HepG2 (cell line): ENCODE data around the gene NPB. TPM values are rescaled to one million over a fixed set of nuclear protein-coding genes. Genes with fewer than 3 reads are reported as not detected.

Experiments used
- ARID3A ChIP-seq: IDR thresholded peaks from 2 replicates; pipeline ENCODE4 v1.6.1; 2012; ENCODE audit warnings: low read depth, low read length, improper control_type of control experiment
- BATF2 ChIP-seq: sonication (generic); formaldehyde crosslinking; IDR thresholded peaks from 2 replicates; pipeline ENCODE4 v1.8.0; 2022; ENCODE audit warnings: mild to moderate bottlenecking, missing genetic modification reagents, moderate library complexity
- BHLHE40 ChIP-seq: IDR thresholded peaks from 2 replicates; pipeline ENCODE4 v1.6.1; 2011; ENCODE audit warnings: low read length, improper control_type of control experiment
- ESRRA ChIP-seq: sonication (generic); formaldehyde crosslinking; IDR thresholded peaks from 2 replicates; pipeline ENCODE4 v1.5.1; 2020; ENCODE audit warnings: mild to moderate bottlenecking, low read depth, missing genetic modification reagents
- HMGA1 ChIP-seq: sonication (generic); formaldehyde crosslinking; conservative IDR thresholded peaks from 2 replicates; pipeline ENCODE4 v1.4.0; 2020; ENCODE audit warnings: missing genetic modification reagents
- HMGXB3 ChIP-seq: sonication (generic); formaldehyde crosslinking; IDR thresholded peaks from 2 replicates; pipeline ENCODE4 v1.4.0; 2020; ENCODE audit warnings: missing genetic modification reagents, borderline replicate concordance
- HNRNPK ChIP-seq: fragments of 200-400 bp; formaldehyde crosslinking; IDR thresholded peaks from 2 replicates; pipeline ENCODE4 v1.6.1; 2018; ENCODE audit warnings: low read length, low read depth, moderate library complexity, mild to moderate bottlenecking; ENCODE audit not compliant: poor library complexity, severe bottlenecking
- ZBTB3 ChIP-seq: sonication (generic); formaldehyde crosslinking; IDR thresholded peaks from 2 replicates; pipeline ENCODE4 v1.4.0; 2020; ENCODE audit warnings: low read depth, mild to moderate bottlenecking, moderate library complexity, missing genetic modification reagents, borderline replicate concordance
- ZNF343 ChIP-seq: sonication (generic); formaldehyde crosslinking; IDR thresholded peaks from 2 replicates; pipeline ENCODE4 v1.4.0; 2020; ENCODE audit warnings: mild to moderate bottlenecking, missing genetic modification reagents
- ZNF574 ChIP-seq: sonication (generic); formaldehyde crosslinking; IDR thresholded peaks from 2 replicates; pipeline ENCODE4 v1.4.0; 2020; ENCODE audit warnings: missing genetic modification reagents
- ZNF687 ChIP-seq: sonication (generic); formaldehyde crosslinking; IDR thresholded peaks from 2 replicates; pipeline ENCODE4 v1.5.1; 2020; ENCODE audit warnings: mild to moderate bottlenecking, missing genetic modification reagents, moderate library complexity
- ZNF773 ChIP-seq: sonication (generic); formaldehyde crosslinking; IDR thresholded peaks from 2 replicates; pipeline ENCODE4 v1.4.0; 2020; ENCODE audit warnings: missing genetic modification reagents, borderline replicate concordance
- polyA plus RNA-seq, 8 experiments: library from polyadenylated mRNA; depleted of rRNA in 3 of 8; stranded (reverse) in 7 of 8; unstranded in 1 of 8; fragments of >200 nt; fragmentation: Illumina TruSeq in 4 of 8; extraction: Trizol in 4 of 8; gene quantifications; 2 replicates each; pipeline versions ENCODE4 v1.2.1 to v1.2.3, GENCODE V29; 2011 to 2016; ENCODE audit warnings: low read depth in 4 of 8, missing spikeins in 1 of 8, mixed read lengths in 1 of 8; ENCODE audit not compliant: insufficient read depth in 1 of 8
- total RNA-seq, 5 experiments: library from RNA; depleted of rRNA; stranded (reverse); fragments of >200 nt; fragmentation: Illumina TruSeq; extraction: Trizol; gene quantifications; 2 replicates each; pipeline ENCODE4 v1.2.3, GENCODE V29; 2016; ENCODE audit warnings: low read depth in 1 of 5

The NPB gene
- total and polyA plus RNA-seq, 2 of the 13 experiments (the other 11 are each of a cell fraction or from before 2014, with no cell fraction given): 0.11 to 0.93 TPM

- no peak for TF ChIP-seq HMGA1 (CRISPR knock-in tag)
- TF ChIP-seq BATF2 (CRISPR knock-in tag): no peak; the same call in 1 of the 2 replicates
- peak; percentile 19 for TF ChIP-seq ZNF574 (CRISPR knock-in tag)
- TF ChIP-seq HNRNPK: peak; percentile 5
- 0 out of 2 replicates have a peak, but pooled peaks have one; percentile 42 for TF ChIP-seq ESRRA (CRISPR knock-in tag)
- peak; percentile 36; the same call in 1 of the 2 replicates for TF ChIP-seq ZNF343
- TF ChIP-seq ZNF773 (CRISPR knock-in tag): peak; percentile 18; the same call in 1 of the 2 replicates
- no peak for TF ChIP-seq ARID3A
- no peak for TF ChIP-seq ZBTB3 (CRISPR knock-in tag)
- no peak for TF ChIP-seq HMGXB3
- TF ChIP-seq ZNF687: peak; percentile 49
- no peak for TF ChIP-seq BHLHE40
Observed at GRCh38 chr17:81902653-81903414, 796 bp downstream of the NPB start (continued).
